Measurements from ENCODE around the gene MIPOL1.
"Not testable (repeated sequence)": the region's sequence is repeated elsewhere in the genome, so short reads cannot be mapped to it uniquely, and the experiment has no call there.

The MIPOL1 gene

GRCh38 chr14:37187840-37188577 is 9.7 kb upstream of the MIPOL1 start:
- DNase-seq = not testable (repeated sequence)

GRCh38 chr14:37189733-37190132 is 8.0 kb upstream of the MIPOL1 start:
- not testable (repeated sequence) for DNase-seq

- DNase-seq = no peak
These were observed 3.0 kb upstream of the MIPOL1 start for GRCh38 chr14:37194698-37195097.

GRCh38 chr14:37195327-37195726 is 2.4 kb upstream of the MIPOL1 start:
- no peak for DNase-seq

- no peak for DNase-seq
These were observed 925 bp upstream of the MIPOL1 start for GRCh38 chr14:37196604-37197420.

GRCh38 chr14:37198273-37198598 is 499 bp downstream of the MIPOL1 start:
- no peak for DNase-seq

- no peak for DNase-seq
These were observed 1.2 kb downstream of the MIPOL1 start for GRCh38 chr14:37198907-37199306.

- DNase-seq = no peak
These were observed 4.0 kb downstream of the MIPOL1 start for GRCh38 chr14:37201724-37202123.

GRCh38 chr14:37202265-37202664 is 4.5 kb downstream of the MIPOL1 start:
- DNase-seq = no peak

GRCh38 chr14:37202812-37203211 is 5.1 kb downstream of the MIPOL1 start:
- DNase-seq = no peak

GRCh38 chr14:37203423-37203822 is 5.7 kb downstream of the MIPOL1 start:
- DNase-seq = no peak

- not testable (repeated sequence) for DNase-seq
These were observed 8.2 kb downstream of the MIPOL1 start for GRCh38 chr14:37205623-37206605.

- DNase-seq = not testable (repeated sequence)
These were observed 11.9 kb downstream of the MIPOL1 start for GRCh38 chr14:37209617-37210016.

- no peak for DNase-seq
These were observed 12.7 kb downstream of the MIPOL1 start for GRCh38 chr14:37210448-37210847.

- DNase-seq = no peak
These were observed 15.3 kb downstream of the MIPOL1 start for GRCh38 chr14:37213016-37213415.

GRCh38 chr14:37215345-37215744 is 17.6 kb downstream of the MIPOL1 start:
- DNase-seq = no peak

- no peak for DNase-seq
These were observed 23.3 kb downstream of the MIPOL1 start for GRCh38 chr14:37221073-37221472.

GRCh38 chr14:37223947-37224474 is 26.3 kb downstream of the MIPOL1 start:
- DNase-seq = no peak

- DNase-seq = not testable (repeated sequence)
These were observed 27.9 kb downstream of the MIPOL1 start for GRCh38 chr14:37225668-37226067.

GRCh38 chr14:37230551-37231194 is 32.9 kb downstream of the MIPOL1 start:
- DNase-seq = peak; percentile 42 to 86 (median 63)

- DNase-seq = peak; percentile 33 to 52 (median 41)
These were observed 35.3 kb downstream of the MIPOL1 start for GRCh38 chr14:37232907-37233481.

GRCh38 chr14:37234222-37234621 is 36.5 kb downstream of the MIPOL1 start:
- DNase-seq = no peak

Measured in suppressor macrophage (primary cell).